Type B pancreatic cell (in vitro differentiated cells): ENCODE measurements around the gene BRAF. TPM values are rescaled to one million over a fixed set of nuclear protein-coding genes. Genes with fewer than 3 reads are reported as not detected.

Experiments used
- DNase-seq: peaks from one replicate; pipeline ENCODE4 v3.0.0; 2021; ENCODE audit warnings: mixed read lengths; ENCODE audit not compliant: unreplicated experiment; ENCODE audit errors: extremely low spot score
- H3K27ac Mint-ChIP-seq: 2 replicates; pipeline ENCODE4 v1.8.0; 2021; ENCODE audit warnings: mild to moderate bottlenecking, mixed read lengths
- H3K27me3 Mint-ChIP-seq: 2 replicates; pipeline ENCODE4 v1.8.0; 2021; ENCODE audit warnings: mixed read lengths
- H3K36me3 Mint-ChIP-seq: 2 replicates; pipeline ENCODE4 v1.8.0; 2021; ENCODE audit warnings: mixed read lengths
- H3K4me1 Mint-ChIP-seq: one replicate; pipeline ENCODE4 v1.8.0; 2021; ENCODE audit warnings: mixed read lengths; ENCODE audit not compliant: unreplicated experiment
- H3K4me3 Mint-ChIP-seq: 2 replicates; pipeline ENCODE4 v1.8.0; 2021; ENCODE audit warnings: mild to moderate bottlenecking, mixed read lengths
- H3K9me3 Mint-ChIP-seq: 2 replicates; pipeline ENCODE4 v1.8.0; 2021; ENCODE audit warnings: mixed read lengths
- total RNA-seq: library from RNA; stranded (reverse); gene quantifications from 2 replicates; pipeline ENCODE4 v1.2.1, GENCODE V29; 2021; ENCODE audit warnings: low replicate concordance
- TF ChIP-seq, protein P1 (sequence below): fragments of 200-600 bp; sonication (generic); conservative IDR thresholded peaks from 2 replicates; pipeline ENCODE4 v1.5.0; 2021; ENCODE audit warnings: antibody characterized with exemption, mild to moderate bottlenecking

Gene BRAF
- total RNA-seq, 1 donor from 2014 or later = 34.4 TPM

- H3K27me3 Mint-ChIP-seq = no peaks in the 10 kb centered on the region
- no peaks in the 10 kb centered on the region for H3K9me3 Mint-ChIP-seq
- no peak overlapping the region for H3K4me3 Mint-ChIP-seq
- DNase-seq = no peak
- H3K36me3 Mint-ChIP-seq = peaks cover 7% of the 10 kb centered on the region
- H3K27ac Mint-ChIP-seq = no peak overlapping the region
- TF ChIP-seq, protein P1, sequence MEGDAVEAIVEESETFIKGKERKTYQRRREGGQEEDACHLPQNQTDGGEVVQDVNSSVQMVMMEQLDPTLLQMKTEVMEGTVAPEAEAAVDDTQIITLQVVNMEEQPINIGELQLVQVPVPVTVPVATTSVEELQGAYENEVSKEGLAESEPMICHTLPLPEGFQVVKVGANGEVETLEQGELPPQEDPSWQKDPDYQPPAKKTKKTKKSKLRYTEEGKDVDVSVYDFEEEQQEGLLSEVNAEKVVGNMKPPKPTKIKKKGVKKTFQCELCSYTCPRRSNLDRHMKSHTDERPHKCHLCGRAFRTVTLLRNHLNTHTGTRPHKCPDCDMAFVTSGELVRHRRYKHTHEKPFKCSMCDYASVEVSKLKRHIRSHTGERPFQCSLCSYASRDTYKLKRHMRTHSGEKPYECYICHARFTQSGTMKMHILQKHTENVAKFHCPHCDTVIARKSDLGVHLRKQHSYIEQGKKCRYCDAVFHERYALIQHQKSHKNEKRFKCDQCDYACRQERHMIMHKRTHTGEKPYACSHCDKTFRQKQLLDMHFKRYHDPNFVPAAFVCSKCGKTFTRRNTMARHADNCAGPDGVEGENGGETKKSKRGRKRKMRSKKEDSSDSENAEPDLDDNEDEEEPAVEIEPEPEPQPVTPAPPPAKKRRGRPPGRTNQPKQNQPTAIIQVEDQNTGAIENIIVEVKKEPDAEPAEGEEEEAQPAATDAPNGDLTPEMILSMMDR = no peak
- peaks cover 20% of the 10 kb centered on the region for H3K4me1 Mint-ChIP-seq
Observed at GRCh38 chr7:140896996-140897395, 27.7 kb downstream of the BRAF start.

DNA sequence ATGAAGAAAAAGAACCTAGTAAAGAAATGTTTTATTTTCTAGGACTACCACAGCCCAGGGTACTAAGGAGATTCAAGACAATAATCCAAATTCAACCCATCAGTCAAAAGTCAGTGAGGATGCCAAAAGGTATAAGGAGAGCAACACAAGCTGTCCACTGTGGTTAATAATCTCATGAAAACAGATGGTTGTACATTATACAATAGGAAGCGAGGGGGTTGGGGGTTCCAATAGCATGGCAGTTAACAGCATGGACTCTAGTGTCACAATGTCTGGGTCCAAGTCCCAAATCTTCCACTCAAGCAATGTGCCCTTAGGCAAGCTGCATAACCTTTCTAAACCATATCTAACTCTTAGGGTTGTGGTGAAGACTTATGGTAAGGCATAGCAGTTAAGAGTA is 35.1 kb downstream of the BRAF start:
- TF ChIP-seq, protein P1 = no peak
- Mint-ChIP-seq H3K27ac (no peak overlapping the region), H3K27me3 (no peaks in the 10 kb centered on the region), H3K9me3 (no peaks in the 10 kb centered on the region), H3K36me3 (peaks cover 6% of the 10 kb centered on the region), H3K4me3 (no peak overlapping the region), H3K4me1 (peaks cover 21% of the 10 kb centered on the region)
- no peak for DNase-seq

GRCh38 chr7:140889150-140889549 is 35.6 kb downstream of the BRAF start:
- Mint-ChIP-seq H3K9me3 (no peaks in the 10 kb centered on the region), H3K36me3 (peaks cover 6% of the 10 kb centered on the region), H3K4me1 (peaks cover 21% of the 10 kb centered on the region), H3K4me3 (no peak overlapping the region), H3K27me3 (no peaks in the 10 kb centered on the region), H3K27ac (no peak overlapping the region)
- TF ChIP-seq, protein P1 = no peak
- DNase-seq = no peak

GRCh38 chr7:140888087-140888486 is 36.6 kb downstream of the BRAF start:
- TF ChIP-seq, protein P1 = no peak
- no peaks in the 10 kb centered on the region for H3K9me3 Mint-ChIP-seq
- H3K27me3 Mint-ChIP-seq = no peaks in the 10 kb centered on the region
- no peak for DNase-seq
- peaks cover 15% of the 10 kb centered on the region for H3K4me1 Mint-ChIP-seq
- no peak overlapping the region for H3K27ac Mint-ChIP-seq
- no peak overlapping the region for H3K4me3 Mint-ChIP-seq
- peaks cover 6% of the 10 kb centered on the region for H3K36me3 Mint-ChIP-seq

GRCh38 chr7:140885735-140886334 is 38.9 kb downstream of the BRAF start:
- TF ChIP-seq, protein P1 = no peak
- H3K9me3 Mint-ChIP-seq = peaks cover 5% of the 10 kb centered on the region
- H3K4me1 Mint-ChIP-seq = peaks cover 13% of the 10 kb centered on the region
- H3K27ac Mint-ChIP-seq = no peak overlapping the region
- peaks cover 7% of the 10 kb centered on the region for H3K36me3 Mint-ChIP-seq
- DNase-seq = no peak
- H3K4me3 Mint-ChIP-seq = no peak overlapping the region
- H3K27me3 Mint-ChIP-seq = no peaks in the 10 kb centered on the region
